Gastrocnemius medialis (tissue), 4 donors: ENCODE measurements around the gene PPP6R3. TPM values are rescaled to one million over a fixed set of nuclear protein-coding genes. Genes with fewer than 3 reads are reported as not detected.
A peak's percentile ranks its signal among the peaks of the same experiment; 100 is the strongest.

ENCODE experiments used
- ATAC-seq, 2 donors: fragments of 150-250 bp; one replicate each; pipeline ENCODE4 v1.9.1; 2016
- DNase-seq, 2 donors: peaks; one replicate each; pipeline ENCODE4 v3.0.0-alpha.2; 2019
- H3K27ac ChIP-seq, 4 donors: fragments of 200-600 bp; sonication (generic); 1 replicate in 1 of 4; 2 replicates in 3 of 4; pipeline ENCODE4 v1.5.1; 2016 to 2018; ENCODE audit warnings: mild to moderate bottlenecking in 2 of 4, moderate library complexity in 1 of 4
- H3K27me3 ChIP-seq, 3 donors: fragments of 200-600 bp; sonication (generic) in 2 of 3; 1 replicate in 1 of 3; 2 replicates in 2 of 3; pipeline versions ENCODE4 v1.5.1 to v1.6.0; 2016 to 2019; ENCODE audit warnings: mild to moderate bottlenecking in 1 of 3, moderate library complexity in 1 of 3
- H3K36me3 ChIP-seq, 2 donors: fragments of 200-600 bp; sonication (generic) in 1 of 2; one replicate each; pipeline ENCODE4 v1.5.1; 2017 to 2018
- H3K4me1 ChIP-seq, 2 donors: fragments of 200-600 bp; sonication (generic) in 1 of 2; one replicate each; pipeline ENCODE4 v1.5.1; 2016 to 2017; ENCODE audit warnings: mild to moderate bottlenecking in 2 of 2
- H3K4me3 ChIP-seq, 4 donors: fragments of 200-600 bp; sonication (generic) in 3 of 4; 1 replicate in 1 of 4; 2 replicates in 3 of 4; pipeline ENCODE4 v1.5.1; 2016 to 2019; ENCODE audit warnings: mild to moderate bottlenecking in 2 of 4
- H3K9me3 ChIP-seq, 3 donors: fragments of 200-600 bp; sonication (generic) in 2 of 3; 1 replicate in 1 of 3; 2 replicates in 2 of 3; pipeline ENCODE4 v1.5.1; 2016 to 2019
- CTCF ChIP-seq, 5 experiments: fragments of 450-650 bp in 3 of 5; fragments of 200-600 bp in 2 of 5; sonication (generic) in 2 of 5; IDR thresholded peaks in 4 of 5; conservative IDR thresholded peaks in 1 of 5; 1 replicate in 4 of 5; 2 replicates in 1 of 5; pipeline ENCODE4 v1.5.1; 2016 to 2019; ENCODE audit warnings: antibody characterized with exemption in 5 of 5, mild to moderate bottlenecking in 3 of 5, moderate library complexity in 3 of 5
- POLR2A ChIP-seq, 2 donors: fragments of 450-650 bp; IDR thresholded peaks; one replicate each; pipeline ENCODE4 v1.6.1; 2017; ENCODE audit warnings: antibody characterized with exemption in 2 of 2, mild to moderate bottlenecking in 2 of 2, moderate library complexity in 2 of 2
- in situ Hi-C, 4 donors: fragments of 200-750 bp; cut with MboI; loops; one replicate each; pipeline versions ENCODE4 v1.15.0 to v1.8.0; 2017; ENCODE audit warnings: low sequenced_read_pairs in 4 of 4
- intact Hi-C: fragments of 100-400 bp; cut with DNase I; formaldehyde crosslinking; loops from one replicate; pipeline ENCODE4 v1.15.1; 2023; ENCODE audit warnings: low total_unique reads
- total RNA-seq, 4 donors: library from RNA; depleted of rRNA; stranded (reverse); fragments of >200 nt; gene quantifications; one replicate each; pipeline versions ENCODE4 v1.1.0 to v1.2.3, GENCODE V29; 2016

The PPP6R3 gene
- total RNA-seq, 4 donors from 2014 or later = 77.3 to 196 (median 133) TPM

- H3K9me3 ChIP-seq = no peaks in the 10 kb centered on the region
- intact Hi-C loops (no loop called here), in situ Hi-C loops (loop anchor here in 3 of 4 donors (10.0 to 25.0 kb wide), 2 partner anchors 125 to 127 kb away; partner anchors contain the start of gene PPP6R3 (in 3 of the 3))
- DNase-seq (no peak), ATAC-seq (no peak)
- no peak for TF ChIP-seq POLR2A (IDR thresholded peaks at IDR 0.05)
- no peak for TF ChIP-seq CTCF (IDR thresholded peaks at IDR 0.05 in 4 of 5, conservative IDR thresholded peaks at IDR 0.05 in 1 of 5)
- no peak overlapping the region for H3K4me3 ChIP-seq
- H3K4me1 ChIP-seq = peaks cover 6 to 11% of the 10 kb centered on the region in 2 donors
- H3K27ac ChIP-seq = peak overlapping the region in 2 of 4 donors; percentile 25 to 36
- H3K27me3 ChIP-seq = no peaks in the 10 kb centered on the region
- peaks cover 7 to 83% of the 10 kb centered on the region in 2 donors for H3K36me3 ChIP-seq
Observed at GRCh38 chr11:68589547-68590216, 129.1 kb downstream of the PPP6R3 start.

GRCh38 chr11:68591719-68592118, 131.2 kb downstream of the PPP6R3 start:
- Histone ChIP-seq H3K4me3 (no peak overlapping the region), H3K36me3 (peaks cover 9 to 78% of the 10 kb centered on the region in 2 donors), H3K27ac (no peak overlapping the region), H3K4me1 (no peaks in the 10 kb centered on the region), H3K27me3 (no peaks in the 10 kb centered on the region), H3K9me3 (no peaks in the 10 kb centered on the region)
- no peak for TF ChIP-seq CTCF (IDR thresholded peaks at IDR 0.05 in 4 of 5, conservative IDR thresholded peaks at IDR 0.05 in 1 of 5)
- TF ChIP-seq POLR2A (IDR thresholded peaks at IDR 0.05) = no peak
- no peak for DNase-seq
- in situ Hi-C loops (loop anchor here in 3 of 4 donors (10.0 to 25.0 kb wide), 2 partner anchors 127 to 129 kb away; partner anchors contain the start of gene PPP6R3 (in 3 of the 3)), intact Hi-C loops (no loop called here)
- no peak for ATAC-seq

- in situ Hi-C loops = loop anchor here in 3 of 4 donors (10.0 to 25.0 kb wide), 2 partner anchors 129 to 131 kb away; partner anchors contain the start of gene PPP6R3 (in 3 of the 3)
- H3K27ac ChIP-seq = peak overlapping the region in 1 of 4 donors; percentile 12
- peaks cover 9 to 80% of the 10 kb centered on the region in 2 donors for H3K36me3 ChIP-seq
- H3K27me3 ChIP-seq = no peaks in the 10 kb centered on the region
- intact Hi-C loops = no loop called here
- DNase-seq = no peak
- no peaks in the 10 kb centered on the region for H3K9me3 ChIP-seq
- ATAC-seq = no peak
- TF ChIP-seq POLR2A (IDR thresholded peaks at IDR 0.05) (no peak), CTCF (IDR thresholded peaks at IDR 0.05 in 4 of 5, conservative IDR thresholded peaks at IDR 0.05 in 1 of 5) (no peak)
- H3K4me3 ChIP-seq = no peak overlapping the region
- H3K4me1 ChIP-seq = no peaks in the 10 kb centered on the region
Observed at GRCh38 chr11:68593441-68593840, 132.9 kb downstream of the PPP6R3 start.

GRCh38 chr11:68594123-68594522, 133.6 kb downstream of the PPP6R3 start:
- H3K36me3 ChIP-seq = peaks cover 9 to 82% of the 10 kb centered on the region in 2 donors
- in situ Hi-C loops = loop anchor here in 3 of 4 donors (10.0 to 25.0 kb wide), 2 partner anchors 129 to 132 kb away; partner anchors contain the start of gene PPP6R3 (in 3 of the 3)
- TF ChIP-seq POLR2A (IDR thresholded peaks at IDR 0.05) (no peak), CTCF (IDR thresholded peaks at IDR 0.05 in 4 of 5, conservative IDR thresholded peaks at IDR 0.05 in 1 of 5) (peak in 1 of 5 experiments; percentile 19)
- H3K4me3 ChIP-seq = no peak overlapping the region
- DNase-seq = no peak
- H3K9me3 ChIP-seq = no peaks in the 10 kb centered on the region
- H3K27me3 ChIP-seq = no peaks in the 10 kb centered on the region
- intact Hi-C loops = no loop called here
- no peak for ATAC-seq
- no peaks in the 10 kb centered on the region for H3K4me1 ChIP-seq
- H3K27ac ChIP-seq = peak overlapping the region in 1 of 4 donors; percentile 12
